MM.1S (cell line): Measurements from ENCODE around the gene LYL1.
"Not testable (repeated sequence)": the region's sequence is repeated elsewhere in the genome, so short reads cannot be mapped to it uniquely, and the experiment has no call there.

Experiments
- DNase-seq: peaks from one replicate; pipeline ENCODE4 v3.0.0-alpha.2; 2015
- H2AFZ ChIP-seq: fragments of 300-600 bp; sonication (generic); 2 replicates; pipeline ENCODE4 v1.6.0; 2016; ENCODE audit warnings: antibody characterized with exemption, low read length
- H3F3A ChIP-seq: fragments of 300-600 bp; sonication (generic); 2 replicates; pipeline ENCODE4 v1.6.1; 2016; ENCODE audit warnings: mild to moderate bottlenecking, antibody characterized with exemption, low read length, moderate library complexity, mixed read lengths; ENCODE audit not compliant: insufficient read depth
- H3K27ac ChIP-seq: fragments of 300-600 bp; sonication (generic); 2 replicates; pipeline ENCODE4 v1.5.1; 2016; ENCODE audit warnings: mild to moderate bottlenecking, low read length
- H3K27me3 ChIP-seq: fragments of 300-600 bp; sonication (generic); replicated peaks from 2 replicates; pipeline ENCODE4 v1.6.0; 2016; ENCODE audit warnings: low read length; ENCODE audit not compliant: insufficient read depth
- H3K36me3 ChIP-seq: fragments of 300-600 bp; sonication (generic); replicated peaks from 2 replicates; pipeline ENCODE4 v1.6.1; 2016; ENCODE audit warnings: mild to moderate bottlenecking, low read length, mixed read lengths; ENCODE audit not compliant: insufficient read depth
- H3K4me1 ChIP-seq: fragments of 300-600 bp; sonication (generic); 2 replicates; pipeline ENCODE4 v1.6.1; 2016; ENCODE audit warnings: low read length, mixed read lengths
- H3K4me2 ChIP-seq: fragments of 300-600 bp; sonication (generic); 2 replicates; pipeline ENCODE4 v1.6.0; 2016; ENCODE audit warnings: low read depth, low read length
- H3K4me3 ChIP-seq: fragments of 300-600 bp; sonication (generic); 2 replicates; pipeline ENCODE4 v1.5.1; 2016; ENCODE audit warnings: low read length, mixed read lengths
- H3K79me2 ChIP-seq: fragments of 300-600 bp; sonication (generic); 2 replicates; pipeline ENCODE4 v1.6.1; 2016; ENCODE audit warnings: mixed run types, low read length, mixed read lengths
- H3K9ac ChIP-seq: fragments of 300-600 bp; sonication (generic); 2 replicates; pipeline ENCODE4 v1.6.1; 2016; ENCODE audit warnings: low read length, mixed read lengths
- H3K9me2 ChIP-seq: fragments of 300-600 bp; sonication (generic); replicated peaks from 2 replicates; pipeline ENCODE4 v1.6.1; 2016; ENCODE audit warnings: mild to moderate bottlenecking, low read length, mixed read lengths; ENCODE audit not compliant: insufficient read depth
- H3K9me3 ChIP-seq: fragments of 300-600 bp; sonication (generic); replicated peaks from 2 replicates; pipeline ENCODE4 v1.6.1; 2016; ENCODE audit warnings: mild to moderate bottlenecking, low read length, mixed read lengths; ENCODE audit not compliant: insufficient read depth
- H4K20me1 ChIP-seq: fragments of 300-600 bp; sonication (generic); 2 replicates; pipeline ENCODE4 v1.6.1; 2016; ENCODE audit warnings: mild to moderate bottlenecking, low read length, moderate library complexity, mixed read lengths; ENCODE audit not compliant: insufficient read depth
- CTCF ChIP-seq: fragments of 300-600 bp; sonication (generic); IDR thresholded peaks from 2 replicates; pipeline ENCODE4 v1.5.1; 2016; ENCODE audit warnings: antibody characterized with exemption, low read length, mixed read lengths
- EZH2 ChIP-seq: fragments of 300-600 bp; sonication (generic); optimal IDR thresholded peaks from 2 replicates; pipeline ENCODE3; 2017; ENCODE audit warnings: low read depth, mild to moderate bottlenecking, antibody characterized with exemption, low read length, mixed read lengths
- EZH2phosphoT487 ChIP-seq: fragments of 300-600 bp; sonication (generic); IDR thresholded peaks from 2 replicates; pipeline ENCODE4 v1.6.1; 2018; ENCODE audit warnings: antibody characterized with exemption, low read length

LYL1 gene

GRCh38 chr19:13150187-13150930 is 47.7 kb upstream of the LYL1 start, which contains the start of the genes IER2 and STX10:
Gene IER2 (plus strand): TSS chr19:13150411. CDS start chr19:13153187, 2,776 bp downstream.
Gene STX10 (minus strand): TSS chr19:13150375. CDS start chr19:13150173, 202 bp downstream.
- Histone ChIP-seq H3K4me2 (peak within 1 kb of the TSS; percentile 97), H3F3A (no peaks in the 10 kb centered on the region), H2AFZ (peak within 1 kb of the TSS; percentile 95), H3K79me2 (peaks cover 3% of the 10 kb centered on the region; the same call in 1 of the 2 replicates), H3K36me3 (no peaks in the 10 kb centered on the region), H3K4me1 (peaks cover 30% of the 10 kb centered on the region), H3K9ac (peak within 1 kb of the TSS; percentile 84), H3K4me3 (peak within 1 kb of the TSS; percentile 91), H3K9me2 (no peaks in the 10 kb centered on the region), H3K27ac (peak within 1 kb of the TSS; percentile 22; the same call in 1 of the 2 replicates), H4K20me1 (no peaks in the 10 kb centered on the region), H3K9me3 (no peaks in the 10 kb centered on the region), H3K27me3 (peaks cover 25% of the 10 kb centered on the region)
- peak; percentile 94 for DNase-seq
- TF ChIP-seq CTCF, result peak; percentile 55
- TF ChIP-seq EZH2phosphoT487, result no peak

GRCh38 chr19:13149628-13150186 is 47.0 kb upstream of the LYL1 start:
- Histone ChIP-seq H4K20me1 (no peaks in the 10 kb centered on the region), H3K79me2 (peaks cover 3% of the 10 kb centered on the region; the same call in 1 of the 2 replicates), H3K27ac (no peak overlapping the region), H3K36me3 (no peaks in the 10 kb centered on the region), H3K9ac (peak overlapping the region; percentile 84; the same call in 1 of the 2 replicates), H3K9me2 (no peaks in the 10 kb centered on the region), H3K9me3 (no peaks in the 10 kb centered on the region), H3K4me2 (peak overlapping the region; percentile 97), H3K4me3 (peak overlapping the region; percentile 91), H3K4me1 (peaks cover 24% of the 10 kb centered on the region), H3K27me3 (peaks cover 18% of the 10 kb centered on the region), H3F3A (no peaks in the 10 kb centered on the region), H2AFZ (peak overlapping the region; percentile 95)
- TF ChIP-seq EZH2phosphoT487, result no peak
- no peak for TF ChIP-seq CTCF
- TF ChIP-seq EZH2, result no peak
- DNase-seq, result peak; percentile 49

GRCh38 chr19:13149173-13149627 is 46.5 kb upstream of the LYL1 start:
- not testable (repeated sequence) for H3K9me3 ChIP-seq, H3K27ac ChIP-seq

More at GRCh38 chr19:13149173-13149627, 46.5 kb upstream of the LYL1 start:
- peak overlapping the region; percentile 84; the same call in 1 of the 2 replicates for H3K9ac ChIP-seq
- H3K4me1 ChIP-seq, result peaks cover 19% of the 10 kb centered on the region
- H3F3A ChIP-seq, DNase-seq, H3K9me2 ChIP-seq, H3K79me2 ChIP-seq, H4K20me1 ChIP-seq, H3K36me3 ChIP-seq: not testable (repeated sequence)
- H2AFZ ChIP-seq, result peak overlapping the region; percentile 95
- H3K4me3 ChIP-seq, result peak overlapping the region; percentile 91
- H3K4me2 ChIP-seq, result peak overlapping the region; percentile 97
- H3K27me3 ChIP-seq, result peaks cover 13% of the 10 kb centered on the region
